Measurements from ENCODE around the gene CRYL1. TPM values are rescaled to one million over a fixed set of nuclear protein-coding genes. Genes with fewer than 3 reads are reported as not detected.

The CRYL1 gene
- total RNA-seq, 1 experiment from 2014 or later: 13.5 TPM

DNA sequence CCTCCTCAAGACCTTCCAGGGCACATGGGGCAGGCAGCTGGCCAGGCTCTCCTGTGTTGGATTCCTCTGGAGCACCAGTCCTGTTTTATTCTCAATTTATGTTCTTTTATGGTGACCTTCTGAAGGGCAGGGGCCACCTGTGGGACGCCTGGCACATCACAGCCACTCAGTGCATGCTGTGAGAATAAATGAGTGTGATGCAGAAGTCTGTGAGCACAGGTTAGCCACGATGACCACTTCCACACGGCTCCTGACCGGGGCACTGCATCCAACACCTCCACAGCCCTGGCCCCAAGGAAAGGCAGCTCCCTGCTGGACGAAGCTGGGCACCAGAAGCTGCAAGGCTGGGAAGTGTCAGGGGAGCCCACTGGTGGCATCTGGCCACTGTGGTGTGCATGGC lies 122.8 kb downstream of the CRYL1 start:
- no peak for DNase-seq (ENCODE audit: low read depth)

DNA sequence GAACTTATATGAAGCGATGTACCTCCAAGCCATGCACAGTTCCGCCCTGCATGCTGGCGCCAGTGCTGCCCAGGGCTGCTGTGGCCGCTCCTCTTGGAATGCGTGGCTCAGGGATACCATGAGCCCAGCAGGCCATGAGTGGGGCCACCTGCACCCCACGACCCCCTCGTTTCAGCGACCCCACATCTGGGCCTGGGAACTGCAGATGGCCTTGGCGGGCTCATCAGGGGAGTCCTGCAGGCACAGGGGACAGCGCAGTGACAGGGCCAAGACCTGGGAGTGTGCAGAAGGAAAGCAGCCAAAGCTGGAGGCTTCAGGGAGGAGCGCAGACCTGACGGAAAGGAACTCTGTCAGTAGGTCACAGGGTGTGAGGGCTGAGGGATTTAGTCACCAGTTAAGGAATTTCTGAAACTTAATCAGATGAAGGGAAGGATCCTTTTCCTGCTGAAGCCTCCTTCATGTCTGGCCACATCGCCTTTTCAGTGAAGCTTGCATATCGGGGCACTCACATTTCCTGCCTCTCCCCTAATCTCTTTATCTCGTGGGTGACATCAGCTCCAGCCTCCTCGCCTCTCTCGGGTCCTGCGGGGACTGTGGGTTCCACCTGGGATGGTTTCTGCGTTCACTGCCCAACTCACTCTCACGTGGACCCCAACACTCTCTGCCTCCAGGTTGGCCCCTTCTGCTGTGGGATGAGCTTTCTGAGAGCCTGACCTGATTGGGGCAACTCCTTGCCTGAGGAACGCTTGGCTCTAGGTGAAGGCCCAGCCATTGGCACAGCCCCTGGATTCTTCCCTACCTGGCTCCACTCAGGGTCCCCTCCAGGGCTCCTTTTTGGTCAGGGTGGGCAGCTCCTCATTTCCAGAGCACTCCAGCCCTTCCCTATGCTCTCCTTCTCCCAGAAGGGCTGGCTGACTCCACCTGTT lies 123.5 kb downstream of the CRYL1 start:
- DNase-seq (ENCODE audit: low read depth): peak; percentile 46

DNA sequence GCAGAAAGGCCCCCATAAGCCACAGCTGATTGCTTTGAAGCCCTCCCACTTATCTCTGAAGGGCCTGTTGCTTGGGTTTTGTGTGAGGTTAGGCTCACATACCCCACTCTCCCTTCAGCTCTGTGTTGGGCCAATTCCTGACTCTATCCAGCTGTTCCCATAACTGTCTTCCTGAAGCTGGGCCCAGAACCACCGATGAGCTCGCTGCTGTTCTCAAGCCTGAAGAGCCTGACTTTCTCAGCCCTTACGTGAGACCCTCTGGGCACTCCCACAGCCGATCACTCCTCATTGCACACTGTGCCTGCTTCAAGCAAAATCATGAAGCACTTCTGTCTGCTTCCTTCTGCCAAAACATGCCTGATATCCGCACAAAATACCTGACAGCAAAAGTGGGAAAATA lies 124.1 kb downstream of the CRYL1 start:
- no peak for DNase-seq (ENCODE audit: low read depth)

DNA sequence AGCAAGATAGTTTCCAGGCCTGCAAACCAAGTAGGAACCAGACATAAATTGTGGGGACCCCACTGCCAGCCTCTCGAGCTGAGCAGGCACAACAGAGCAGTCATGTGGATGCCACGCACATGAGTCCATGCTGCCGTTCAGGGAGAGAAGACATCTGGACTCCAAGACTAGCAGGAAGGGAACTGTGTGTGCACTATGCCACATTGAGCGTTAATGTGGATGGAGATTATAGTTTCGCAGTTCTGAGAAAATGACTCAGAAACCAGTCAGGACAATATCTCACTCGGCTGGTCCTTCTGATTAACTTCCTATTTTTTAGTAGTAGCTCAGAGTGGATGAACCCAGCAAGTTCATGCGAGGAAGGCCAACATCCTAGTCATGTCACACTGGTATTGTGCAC lies 124.9 kb downstream of the CRYL1 start:
- DNase-seq (ENCODE audit: low read depth): peak; percentile 54

DNA sequence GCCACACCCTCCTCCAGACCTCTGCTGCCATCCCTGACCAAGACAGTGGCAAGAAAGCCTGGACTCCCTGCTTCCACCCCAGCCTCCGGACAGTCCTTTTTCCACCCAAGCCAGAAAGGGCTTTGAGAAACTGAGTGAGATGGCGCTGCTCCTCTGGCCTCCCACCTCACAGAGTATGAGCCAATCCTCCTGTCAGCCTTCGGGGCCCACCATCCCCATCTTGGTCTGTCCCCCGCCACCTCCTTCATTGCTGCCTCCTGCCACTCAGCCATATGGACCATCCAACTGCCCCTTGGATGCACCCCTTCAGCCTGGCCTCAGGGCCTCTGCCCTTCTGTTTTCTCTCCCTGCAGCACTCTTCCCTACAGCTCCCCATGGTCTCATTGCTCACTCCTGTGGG lies 125.7 kb downstream of the CRYL1 start:
- DNase-seq (ENCODE audit: low read depth): no peak

DNA sequence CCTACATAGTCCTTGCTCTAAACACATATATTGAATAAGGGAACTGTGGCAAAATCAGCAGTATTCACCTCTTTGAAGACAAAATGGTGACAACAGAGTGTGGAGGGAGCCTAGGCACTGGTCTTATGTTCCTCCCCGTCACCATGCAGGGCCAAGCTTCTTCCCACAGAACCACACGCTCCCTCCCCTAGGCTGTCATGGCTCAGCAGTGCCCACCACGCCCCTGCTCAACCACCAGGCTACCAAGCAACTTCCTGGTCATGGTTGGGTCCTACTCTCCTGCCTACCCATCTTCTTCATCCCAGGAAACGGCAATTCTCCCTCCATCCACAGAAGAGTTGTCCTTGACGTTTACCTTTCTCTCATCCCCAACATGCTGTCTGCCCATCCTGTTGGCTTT lies 126.1 kb downstream of the CRYL1 start:
- DNase-seq (ENCODE audit: low read depth): no peak

DNA sequence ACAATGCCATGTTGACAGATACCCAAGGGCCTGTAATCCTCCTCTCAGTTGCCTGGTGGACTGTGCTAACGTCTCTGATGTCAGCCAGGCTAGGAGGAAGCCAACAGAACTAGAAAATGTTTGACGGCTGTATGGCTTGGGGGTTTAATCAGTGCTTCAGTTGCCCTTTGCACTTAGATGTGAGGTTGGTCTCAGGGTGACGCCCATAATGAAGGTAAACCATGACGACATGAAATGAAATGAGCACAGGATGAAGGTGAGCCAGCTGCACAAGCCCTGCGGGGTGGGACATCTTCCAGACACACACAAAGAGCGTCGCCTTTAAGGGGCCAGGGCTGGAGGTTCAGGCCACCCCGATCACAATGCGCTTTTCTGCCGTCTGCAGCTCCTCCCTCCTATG lies 127.2 kb downstream of the CRYL1 start:
- DNase-seq (ENCODE audit: low read depth): no peak

DNA sequence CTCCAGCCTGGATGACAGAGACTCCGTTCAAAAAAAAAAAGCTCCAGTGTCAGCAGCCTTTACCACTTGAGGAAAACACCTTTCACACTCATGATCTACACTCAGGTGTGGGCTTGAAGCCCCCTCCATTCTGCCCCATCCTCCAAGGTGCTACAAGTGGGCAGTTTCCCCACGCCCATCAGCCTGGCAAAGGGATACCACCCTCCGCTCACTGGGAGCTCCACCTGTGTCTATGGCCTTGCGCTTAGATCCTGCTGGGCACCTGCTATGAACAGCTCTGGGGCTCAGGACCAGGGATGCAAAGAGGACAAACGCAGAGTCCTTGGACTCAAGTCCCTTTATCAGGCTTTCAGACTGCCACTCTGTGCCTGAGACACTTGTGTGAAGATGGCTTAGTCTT lies 127.8 kb downstream of the CRYL1 start:
- DNase-seq (ENCODE audit: low read depth): no peak

DNA sequence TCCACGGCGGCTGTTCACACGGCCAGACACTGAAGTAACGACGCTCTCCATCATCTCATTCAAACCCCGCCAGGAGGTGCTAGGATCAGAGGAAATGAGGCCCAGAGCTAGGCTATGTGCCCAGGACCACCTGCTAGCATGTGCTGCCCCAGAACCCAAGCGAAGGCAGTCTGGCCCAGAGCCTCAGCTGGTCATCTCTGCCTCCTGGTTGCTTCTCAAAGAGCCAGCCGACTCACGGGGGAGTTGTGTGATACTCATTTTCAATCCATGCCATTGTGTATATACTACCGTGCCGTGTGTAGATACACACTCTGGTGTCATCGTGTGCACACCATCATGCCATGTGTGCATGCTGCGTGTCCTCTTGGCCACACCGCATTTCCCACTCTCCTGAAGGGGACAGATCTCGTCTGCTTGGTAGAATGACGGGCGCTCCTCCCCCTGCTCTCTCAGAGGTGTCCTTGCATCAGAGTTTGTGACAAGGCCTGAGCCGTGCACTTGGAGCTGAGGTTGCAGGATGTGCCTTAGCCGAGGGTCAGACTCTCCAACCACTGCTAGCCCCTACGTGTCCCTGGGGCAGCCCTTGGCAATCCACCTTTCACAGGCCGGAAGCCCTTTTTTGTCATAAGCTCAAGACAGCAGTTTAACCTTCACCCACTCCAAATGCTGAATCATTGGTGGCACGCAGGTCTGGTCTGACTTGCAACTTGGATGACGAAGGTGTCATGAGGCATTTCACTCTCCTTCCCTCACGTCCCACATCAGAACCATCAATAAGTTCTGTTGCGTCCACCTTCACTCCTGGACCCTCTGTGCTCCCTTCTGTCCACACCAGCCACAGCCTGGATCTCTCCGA lies 130.4 kb downstream of the CRYL1 start:
- DNase-seq (ENCODE audit: low read depth): no peak

DNA sequence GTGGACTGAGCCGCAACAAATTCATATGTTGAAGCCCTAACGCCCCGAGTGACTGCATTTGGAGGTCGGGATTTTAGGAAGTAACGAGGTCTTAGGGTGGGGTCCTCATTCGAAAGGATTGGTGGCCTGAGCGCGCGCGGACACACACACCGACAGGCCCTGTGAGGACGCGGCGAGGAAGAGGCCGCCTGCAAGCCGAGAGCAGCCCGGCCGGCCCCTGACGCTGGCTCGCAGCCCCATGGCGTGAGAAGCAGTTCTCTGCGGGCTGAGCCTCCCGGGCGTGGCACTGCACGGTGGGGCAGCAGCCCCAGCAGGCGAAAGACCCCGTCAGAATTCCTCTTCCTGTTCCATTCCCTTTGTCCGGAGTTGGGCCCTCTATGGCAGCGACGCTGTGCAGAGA lies 131.2 kb downstream of the CRYL1 start:
- DNase-seq (ENCODE audit: low read depth): no peak

DNA sequence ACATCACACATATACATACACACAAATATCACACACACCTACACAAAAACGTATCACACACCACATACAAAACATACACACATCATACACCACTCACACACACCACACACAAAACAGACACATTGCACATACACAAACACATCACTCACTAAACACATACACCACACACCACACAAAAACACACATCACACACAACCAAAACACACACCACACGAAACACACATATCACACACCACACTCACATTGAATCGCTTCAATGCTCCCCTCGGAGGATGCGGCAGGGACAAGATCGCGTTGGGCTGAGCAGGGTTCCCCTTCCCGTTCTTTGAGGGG lies 131.5 kb downstream of the CRYL1 start:
- no peak for DNase-seq (ENCODE audit: low read depth)

DNA sequence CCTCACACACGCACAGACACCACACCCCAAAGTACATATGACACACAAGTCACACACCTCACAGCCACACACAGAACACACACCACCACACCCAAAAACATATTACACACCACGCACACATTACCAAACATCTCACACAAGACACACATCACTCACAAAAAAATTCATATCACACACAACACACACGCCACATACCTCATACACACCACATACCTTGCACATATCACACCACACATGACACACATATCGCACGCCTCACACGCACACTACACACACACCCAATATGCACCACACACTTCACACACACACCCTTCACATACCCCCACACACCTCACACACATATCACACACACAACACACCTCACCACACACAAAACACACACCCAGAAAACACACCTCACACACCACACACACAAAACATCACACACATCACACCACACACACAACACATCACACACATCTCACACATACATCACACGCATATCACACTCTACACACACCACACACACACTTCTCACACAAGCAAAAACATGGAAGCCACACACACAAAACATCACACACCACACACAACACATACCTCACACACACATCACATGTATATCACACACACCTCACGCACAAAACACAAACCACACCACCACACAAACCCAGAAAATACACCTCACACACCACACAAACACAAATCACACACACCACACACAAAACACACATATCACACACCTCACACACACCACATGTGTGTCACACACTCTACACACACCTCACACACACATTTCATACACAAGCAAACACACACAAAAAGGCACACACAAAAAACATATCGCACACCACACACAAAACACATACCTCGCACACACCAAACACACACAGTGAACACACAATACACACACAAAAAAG lies 132.1 kb downstream of the CRYL1 start:
- no peak for DNase-seq (ENCODE audit: low read depth)

DNA sequence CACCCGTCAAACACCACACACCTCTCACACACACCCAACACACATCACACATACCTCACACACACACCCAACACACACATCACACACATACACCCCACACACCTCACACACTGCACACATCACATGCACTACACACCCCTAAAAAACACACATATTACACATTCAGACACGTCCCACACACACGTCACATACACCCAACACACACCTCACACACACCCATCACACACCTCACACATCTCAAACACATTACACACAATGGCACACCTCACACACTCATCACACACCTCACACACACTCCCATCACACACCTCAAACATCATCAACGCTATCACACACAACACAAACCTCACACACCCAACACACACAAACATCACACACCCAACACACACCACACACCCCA lies 133.1 kb downstream of the CRYL1 start:
- DNase-seq (ENCODE audit: low read depth): no peak

DNA sequence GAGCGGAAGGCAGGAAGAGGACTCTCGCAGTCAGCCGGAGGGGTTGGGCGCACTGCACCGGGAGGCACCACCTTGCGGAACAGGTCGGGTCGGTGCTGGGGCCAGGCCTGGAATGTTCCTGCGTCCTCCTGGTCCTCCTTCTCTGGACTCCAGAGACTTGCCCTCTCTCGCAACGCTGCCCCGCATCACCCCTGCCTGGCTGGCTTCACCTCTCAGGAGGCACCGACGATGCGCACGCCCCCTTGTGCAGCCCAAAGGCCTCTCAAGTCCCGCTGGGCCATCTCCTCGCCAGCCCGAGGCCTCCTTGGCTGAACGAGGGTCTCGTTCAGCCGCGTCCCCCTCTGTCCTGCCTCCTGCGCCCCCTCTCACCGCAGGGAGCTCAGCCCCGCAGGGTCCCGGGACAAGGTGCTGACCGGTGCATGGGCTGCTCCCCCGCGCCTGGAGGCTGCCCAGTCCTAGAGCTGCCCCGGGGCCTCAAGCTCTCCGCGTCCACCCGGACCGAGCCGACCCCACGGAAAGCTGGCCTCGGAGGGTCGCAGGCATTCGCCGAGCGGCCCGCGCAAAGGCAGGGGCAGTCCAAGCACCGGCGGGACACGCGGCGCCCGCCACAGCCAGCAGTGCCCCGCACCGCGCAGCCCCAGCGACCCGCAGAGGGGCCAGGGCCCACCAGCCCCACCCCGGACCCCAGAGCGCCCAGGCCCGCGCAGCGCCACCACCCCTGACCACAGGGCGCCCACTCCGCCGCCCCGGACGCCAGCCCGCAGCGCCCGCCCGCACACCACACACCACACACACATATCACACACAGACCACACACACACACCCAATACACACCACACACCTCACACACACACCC lies 133.8 kb downstream of the CRYL1 start:
- DNase-seq (ENCODE audit: low read depth): no peak

DNA sequence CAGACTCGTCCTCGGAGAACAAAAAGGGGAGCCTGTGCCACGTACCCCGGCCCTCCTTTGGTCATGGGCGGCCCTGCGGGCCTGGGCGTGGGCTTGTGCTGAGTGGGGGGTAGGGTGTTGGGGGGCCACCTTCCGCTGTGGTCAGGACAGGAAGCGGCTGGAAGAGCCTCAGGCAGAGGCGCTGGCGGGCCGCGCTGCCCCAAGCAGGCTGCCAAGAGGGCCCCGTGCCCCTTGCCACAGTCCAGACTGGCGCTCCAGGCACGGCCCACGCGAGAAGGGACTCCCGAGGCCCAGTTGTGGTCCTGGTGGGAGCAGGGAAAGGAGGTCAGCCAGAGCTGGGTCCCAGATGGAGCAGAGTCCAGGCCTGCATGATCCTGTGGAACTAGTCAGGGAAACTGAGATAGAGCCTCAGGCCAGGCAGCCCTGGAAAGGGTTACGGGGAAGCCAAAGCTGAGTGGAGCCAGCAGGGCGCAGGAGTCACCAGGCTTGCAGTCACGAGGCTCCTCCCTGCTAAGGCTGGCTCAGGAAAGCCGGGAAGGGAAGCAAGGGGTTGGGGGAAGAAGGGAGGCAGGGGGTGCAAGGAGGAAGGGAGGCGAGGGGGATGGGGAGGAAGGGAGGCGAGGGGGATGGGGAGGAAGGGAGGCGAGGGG lies 135.0 kb downstream of the CRYL1 start:
- DNase-seq (ENCODE audit: low read depth): no peak

DNA sequence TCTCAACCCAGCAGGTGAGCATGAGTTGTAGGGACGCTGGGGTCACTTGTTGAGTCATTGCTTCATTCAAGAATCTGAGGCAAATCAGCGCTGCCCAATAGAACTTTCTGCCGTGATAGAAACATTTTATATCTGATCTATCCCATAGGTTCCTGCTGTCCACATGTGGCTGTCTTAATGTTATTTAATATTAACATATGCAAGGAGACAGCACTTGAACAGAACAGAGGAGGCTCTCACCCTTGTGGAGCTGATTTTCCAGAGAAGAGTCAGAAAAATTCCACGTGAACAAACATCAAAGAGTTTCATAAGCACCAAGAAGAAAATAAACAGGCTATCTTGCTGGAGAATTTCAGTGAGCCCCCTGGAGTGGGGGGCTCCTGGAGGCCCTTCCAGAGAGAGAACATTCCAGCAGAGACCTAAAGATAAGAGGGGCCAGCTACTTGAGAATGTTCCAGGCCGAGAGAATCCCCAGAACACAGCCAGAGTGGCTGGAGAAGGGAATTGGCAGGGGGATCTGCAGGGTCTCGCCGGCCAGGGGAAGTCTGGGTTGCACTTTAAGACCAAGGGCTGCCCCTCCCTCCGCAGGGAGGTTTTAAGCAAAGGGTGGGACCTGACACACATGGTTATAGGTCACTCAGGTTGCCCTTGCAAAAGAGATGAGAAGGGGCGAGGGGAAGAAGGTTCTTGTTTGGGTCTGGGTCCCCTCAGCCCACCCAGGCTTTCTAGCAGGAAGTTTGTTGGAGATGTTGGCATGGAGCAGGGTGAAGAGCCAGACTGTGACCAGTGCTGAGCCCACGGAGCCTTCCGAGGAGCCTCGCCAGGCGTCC lies 135.7 kb downstream of the CRYL1 start:
- no peak for DNase-seq (ENCODE audit: low read depth)

DNA sequence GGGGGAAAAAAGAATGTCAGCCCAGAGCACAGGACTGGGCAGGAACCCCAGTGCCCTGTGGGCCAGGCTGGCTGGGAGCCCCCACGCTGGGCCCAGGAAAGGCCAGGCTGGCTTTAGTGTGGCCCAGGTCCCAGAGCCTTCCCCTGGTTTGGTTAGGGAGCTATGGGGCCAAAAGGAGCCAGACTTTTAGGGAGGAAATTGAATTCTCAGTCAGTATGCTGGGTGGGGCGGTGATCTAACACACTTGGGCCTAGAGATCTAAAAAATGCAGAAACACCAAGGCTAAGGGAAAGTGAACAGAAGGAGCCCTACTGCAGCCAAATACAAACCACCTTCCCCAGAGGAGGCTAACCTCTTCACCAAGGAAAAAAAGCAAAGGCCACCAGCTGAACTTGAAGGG lies 137.5 kb downstream of the CRYL1 start:
- no peak for DNase-seq (ENCODE audit: low read depth)

DNA sequence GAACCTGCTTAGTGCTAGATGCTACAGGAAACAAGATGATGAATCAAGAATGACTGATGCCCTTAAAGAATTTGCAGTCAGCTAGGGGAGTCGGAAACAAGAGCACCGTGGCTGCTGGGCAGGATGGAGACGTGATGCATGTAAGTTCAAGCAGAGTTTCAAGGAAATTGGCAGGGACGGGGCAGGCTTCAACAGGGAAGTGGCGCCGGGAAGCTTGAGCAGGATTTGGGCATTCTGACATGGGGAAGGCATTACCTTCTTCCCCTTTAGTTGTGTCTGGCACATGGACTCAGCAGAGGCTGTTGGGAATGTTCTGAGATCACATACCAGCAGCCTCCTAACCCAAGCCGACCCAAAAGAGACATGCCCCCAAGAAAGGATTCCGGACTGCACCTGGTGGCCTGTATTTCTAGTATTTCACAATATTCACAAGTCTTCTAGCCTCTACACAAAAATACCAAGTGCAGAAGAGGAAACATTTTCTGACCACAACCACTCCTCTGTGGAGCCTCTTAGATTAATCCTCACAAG lies 138.2 kb downstream of the CRYL1 start:
- peak; percentile 85 for DNase-seq (ENCODE audit: low read depth)

DNA sequence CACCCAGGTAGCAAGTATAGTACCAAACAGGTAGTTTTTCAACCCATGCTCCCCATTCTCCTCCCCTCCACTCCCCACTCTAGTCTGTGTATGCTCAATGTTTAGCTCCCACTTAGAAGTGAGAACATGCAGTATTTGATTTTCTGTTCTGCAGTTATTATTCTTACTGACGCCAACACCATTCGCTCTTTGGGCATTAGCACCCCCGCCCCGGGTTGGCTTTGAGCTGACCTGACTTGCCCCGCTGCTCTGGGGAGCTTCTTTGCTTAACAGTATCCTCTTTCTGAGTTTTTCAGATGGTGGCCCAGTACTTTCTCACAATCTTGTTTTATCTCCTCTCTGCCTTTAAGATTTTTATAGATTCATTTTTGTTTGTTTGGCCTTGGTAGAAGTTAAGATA lies 138.7 kb downstream of the CRYL1 start:
- DNase-seq (ENCODE audit: low read depth): no peak

Data from HT1080 (cell line).